GM06990 (cell line): ENCODE results near the gene PAF1.
"Not testable (repeated sequence)": the region's sequence is repeated elsewhere in the genome, so short reads cannot be mapped to it uniquely, and the experiment has no call there.

Experiments used
- DNase-seq: peaks from one replicate; pipeline ENCODE4 v3.0.0-alpha.2; 2011; ENCODE audit not compliant: insufficient read length; ENCODE audit errors: extremely low read depth
- H3K27me3 ChIP-seq: replicated peaks from 2 replicates; pipeline ENCODE4 v1.6.0; 2011; ENCODE audit warnings: low read length; ENCODE audit not compliant: control insufficient read depth, insufficient read depth
- H3K36me3 ChIP-seq: 2 replicates; pipeline ENCODE4 v1.5.1; 2011; ENCODE audit warnings: low read length; ENCODE audit not compliant: control insufficient read depth, insufficient read depth
- H3K4me3 ChIP-seq: replicated peaks from 2 replicates; pipeline ENCODE4 v1.5.1; 2011; ENCODE audit warnings: low read depth, mild to moderate bottlenecking, control low read depth, low read length
- CTCF ChIP-seq: IDR thresholded peaks from 2 replicates; pipeline ENCODE4 v1.5.1; 2011; ENCODE audit warnings: low read length, control low read depth, mild to moderate bottlenecking, inconsistent platforms; ENCODE audit not compliant: insufficient read depth, poor library complexity, severe bottlenecking

PAF1 gene

GRCh38 chr19:39341129-39341718 is 49.7 kb downstream of the PAF1 start:
- TF ChIP-seq CTCF = no peak
- DNase-seq = no peak
- no peaks in the 10 kb centered on the region; the same call in 1 of the 2 replicates for H3K36me3 ChIP-seq
- no peaks in the 10 kb centered on the region for H3K27me3 ChIP-seq
- H3K4me3 ChIP-seq = peak overlapping the region; percentile 74

GRCh38 chr19:39340156-39340555 is 50.8 kb downstream of the PAF1 start:
- not testable (repeated sequence) for H3K27me3 ChIP-seq, H3K4me3 ChIP-seq, H3K36me3 ChIP-seq, DNase-seq

GRCh38 chr19:39339674-39340073 is 51.2 kb downstream of the PAF1 start:
- no peak overlapping the region for H3K4me3 ChIP-seq
- no peaks in the 10 kb centered on the region for H3K27me3 ChIP-seq
- no peak for TF ChIP-seq CTCF

GRCh38 chr19:39336483-39336882 is 54.4 kb downstream of the PAF1 start:
- no peak for TF ChIP-seq CTCF
- Histone ChIP-seq H3K4me3 (no peak overlapping the region), H3K36me3 (no peaks in the 10 kb centered on the region; the same call in 1 of the 2 replicates), H3K27me3 (no peaks in the 10 kb centered on the region)
- DNase-seq = no peak

More at GRCh38 chr19:39339674-39340073, 51.2 kb downstream of the PAF1 start:
- H3K36me3 ChIP-seq = no peaks in the 10 kb centered on the region
- no peak for DNase-seq
